Measurements from ENCODE around the gene CCDC91.

DNA sequence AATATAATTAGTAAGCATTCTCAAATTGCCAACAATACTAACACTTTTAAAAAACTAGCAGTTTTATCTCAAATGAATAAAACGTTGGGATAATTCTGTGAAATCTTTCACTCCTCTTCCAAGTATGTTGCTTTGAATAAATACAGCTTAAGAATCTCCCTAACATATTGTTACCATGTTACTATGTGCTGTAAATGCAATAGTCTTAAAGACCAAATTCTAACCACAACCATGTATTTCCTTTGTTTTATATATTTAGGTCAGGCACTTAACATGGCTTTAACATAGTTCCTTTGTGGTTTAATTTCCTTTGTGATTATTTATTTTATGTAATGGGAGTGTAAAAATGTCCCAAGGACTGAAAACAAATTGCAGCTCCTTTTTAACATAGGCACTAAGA is 33.9 kb upstream of the CCDC91 start:
- TF ChIP-seq, protein P1, sequence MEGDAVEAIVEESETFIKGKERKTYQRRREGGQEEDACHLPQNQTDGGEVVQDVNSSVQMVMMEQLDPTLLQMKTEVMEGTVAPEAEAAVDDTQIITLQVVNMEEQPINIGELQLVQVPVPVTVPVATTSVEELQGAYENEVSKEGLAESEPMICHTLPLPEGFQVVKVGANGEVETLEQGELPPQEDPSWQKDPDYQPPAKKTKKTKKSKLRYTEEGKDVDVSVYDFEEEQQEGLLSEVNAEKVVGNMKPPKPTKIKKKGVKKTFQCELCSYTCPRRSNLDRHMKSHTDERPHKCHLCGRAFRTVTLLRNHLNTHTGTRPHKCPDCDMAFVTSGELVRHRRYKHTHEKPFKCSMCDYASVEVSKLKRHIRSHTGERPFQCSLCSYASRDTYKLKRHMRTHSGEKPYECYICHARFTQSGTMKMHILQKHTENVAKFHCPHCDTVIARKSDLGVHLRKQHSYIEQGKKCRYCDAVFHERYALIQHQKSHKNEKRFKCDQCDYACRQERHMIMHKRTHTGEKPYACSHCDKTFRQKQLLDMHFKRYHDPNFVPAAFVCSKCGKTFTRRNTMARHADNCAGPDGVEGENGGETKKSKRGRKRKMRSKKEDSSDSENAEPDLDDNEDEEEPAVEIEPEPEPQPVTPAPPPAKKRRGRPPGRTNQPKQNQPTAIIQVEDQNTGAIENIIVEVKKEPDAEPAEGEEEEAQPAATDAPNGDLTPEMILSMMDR (IDR thresholded peaks at IDR 0.05) = no peak
- TF ChIP-seq POLR2A (IDR thresholded peaks at IDR 0.05) = no peak
